ENCODE data around the gene CACNA2D3. TPM values are rescaled to one million over a fixed set of nuclear protein-coding genes. Genes with fewer than 3 reads are reported as not detected.

Gene CACNA2D3
- total RNA-seq, 1 donor from 2014 or later: 0.70 TPM

DNA sequence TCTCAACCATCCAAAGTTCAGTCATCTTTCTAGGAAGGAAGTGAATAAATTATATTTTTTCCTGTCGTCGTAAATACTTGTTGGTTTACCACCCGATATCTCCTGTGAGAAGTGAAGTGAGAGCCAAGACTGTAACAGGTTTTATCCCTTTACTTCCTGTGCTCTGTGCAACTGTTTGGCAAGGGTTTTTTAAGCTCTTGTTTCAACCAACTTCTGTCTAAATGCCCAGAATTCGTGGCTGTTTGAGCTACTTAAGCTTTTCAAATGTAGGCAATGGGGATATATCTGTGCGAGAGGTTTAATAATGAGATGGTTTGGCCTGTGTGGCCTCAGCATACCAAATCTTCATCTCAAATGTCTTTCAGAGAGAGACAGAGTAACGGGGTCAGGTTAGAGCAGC, 670.8 kb downstream of the CACNA2D3 start:
- H3K79me2 ChIP-seq (ENCODE audit: insufficient read depth, low read length): no peaks in the 10 kb centered on the region
- no peak overlapping the region for H2AFZ ChIP-seq (ENCODE audit: low read depth, low read length)
- H3K36me3 Mint-ChIP-seq (ENCODE audit: low read depth, unreplicated experiment): peaks cover 3% of the 10 kb centered on the region
- peaks cover 6% of the 10 kb centered on the region for H3K27me3 ChIP-seq (ENCODE audit: insufficient read depth, low read length)
- TF ChIP-seq CTCF (IDR thresholded peaks at IDR 0.05; ENCODE audit: insufficient read depth, low read depth, low read length) (no peak), EZH2 (IDR thresholded peaks at IDR 0.05; ENCODE audit: insufficient read depth, low read length) (no peak)
- FAIRE-seq (no peak), DNase-seq (ENCODE audit: low read depth) (no peak)
- H3K36me3 ChIP-seq (ENCODE audit: insufficient read depth, low read length): no peaks in the 10 kb centered on the region
- no peaks in the 10 kb centered on the region for H4K20me1 ChIP-seq (ENCODE audit: insufficient read depth, low read length)
- no peaks in the 10 kb centered on the region for H3K9me3 ChIP-seq (ENCODE audit: insufficient read depth, low read depth, low read length)
- H3K9me3 Mint-ChIP-seq (ENCODE audit: unreplicated experiment): peaks cover 12% of the 10 kb centered on the region
- no peak overlapping the region for H3K4me3 Mint-ChIP-seq (ENCODE audit: unreplicated experiment)
- no peaks in the 10 kb centered on the region for H3K4me1 Mint-ChIP-seq (ENCODE audit: low read depth, unreplicated experiment)
- no peak overlapping the region for H3K27ac Mint-ChIP-seq (ENCODE audit: unreplicated experiment)
- H3K4me3 ChIP-seq (ENCODE audit: insufficient read depth, low read depth, low read length): no peak overlapping the region
- no peak overlapping the region for H3K27ac ChIP-seq (ENCODE audit: low read depth, low read length)
- H3K27me3 Mint-ChIP-seq (ENCODE audit: low read depth, unreplicated experiment): no peaks in the 10 kb centered on the region
- no peak overlapping the region for H3K9ac ChIP-seq (ENCODE audit: low read length)
- H3K4me2 ChIP-seq (ENCODE audit: low read length): no peak overlapping the region
- no peaks in the 10 kb centered on the region for H3K4me1 ChIP-seq (ENCODE audit: insufficient read depth, low read length)

DNA sequence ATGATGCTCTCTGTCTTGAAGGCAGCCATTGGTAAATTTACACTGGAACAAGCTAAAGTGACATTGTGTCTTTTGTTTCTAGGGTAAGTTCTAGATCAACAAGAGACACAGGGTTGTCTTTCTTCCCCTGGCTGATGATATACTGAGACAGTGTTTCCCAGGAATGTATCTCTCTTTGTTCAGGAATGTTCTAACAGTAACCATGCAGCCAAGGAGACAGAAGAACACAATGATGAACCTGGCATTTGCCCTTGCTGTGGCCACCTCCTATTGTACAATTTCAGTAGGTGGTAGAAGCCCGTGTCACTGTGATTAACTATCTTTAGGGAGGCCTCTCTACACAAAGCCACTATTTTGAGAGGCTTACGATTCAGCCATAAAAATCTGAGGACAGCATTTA, 674.8 kb downstream of the CACNA2D3 start:
- no peak overlapping the region for H3K9ac ChIP-seq (ENCODE audit: low read length)
- no peaks in the 10 kb centered on the region for H3K36me3 ChIP-seq (ENCODE audit: insufficient read depth, low read length)
- no peak overlapping the region for H3K27ac Mint-ChIP-seq (ENCODE audit: unreplicated experiment)
- H3K36me3 Mint-ChIP-seq (ENCODE audit: low read depth, unreplicated experiment): peaks cover 3% of the 10 kb centered on the region
- H3K9me3 ChIP-seq (ENCODE audit: insufficient read depth, low read depth, low read length): no peaks in the 10 kb centered on the region
- peaks cover 12% of the 10 kb centered on the region for H3K9me3 Mint-ChIP-seq (ENCODE audit: unreplicated experiment)
- no peaks in the 10 kb centered on the region for H3K4me1 ChIP-seq (ENCODE audit: insufficient read depth, low read length)
- peaks cover 4% of the 10 kb centered on the region for H3K27me3 ChIP-seq (ENCODE audit: insufficient read depth, low read length)
- no peak overlapping the region for H3K4me3 Mint-ChIP-seq (ENCODE audit: unreplicated experiment)
- no peaks in the 10 kb centered on the region for H3K4me1 Mint-ChIP-seq (ENCODE audit: low read depth, unreplicated experiment)
- TF ChIP-seq EZH2 (IDR thresholded peaks at IDR 0.05; ENCODE audit: insufficient read depth, low read length) (no peak), CTCF (IDR thresholded peaks at IDR 0.05; ENCODE audit: insufficient read depth, low read depth, low read length) (no peak)
- H3K4me3 ChIP-seq (ENCODE audit: insufficient read depth, low read depth, low read length): no peak overlapping the region
- H3K4me2 ChIP-seq (ENCODE audit: low read length): no peak overlapping the region
- no peak for DNase-seq (ENCODE audit: low read depth)
- H4K20me1 ChIP-seq (ENCODE audit: insufficient read depth, low read length): no peaks in the 10 kb centered on the region
- no peak for FAIRE-seq
- no peaks in the 10 kb centered on the region for H3K79me2 ChIP-seq (ENCODE audit: insufficient read depth, low read length)
- H2AFZ ChIP-seq (ENCODE audit: low read depth, low read length): no peak overlapping the region
- no peaks in the 10 kb centered on the region for H3K27me3 Mint-ChIP-seq (ENCODE audit: low read depth, unreplicated experiment)
- no peak overlapping the region for H3K27ac ChIP-seq (ENCODE audit: low read depth, low read length)

GRCh38 chr3:54800478-54800877, 678.1 kb downstream of the CACNA2D3 start:
- Histone ChIP-seq H3K4me3 (ENCODE audit: insufficient read depth, low read depth, low read length) (no peak overlapping the region), H3K9ac (ENCODE audit: low read length) (no peak overlapping the region), H3K4me2 (ENCODE audit: low read length) (no peak overlapping the region), H2AFZ (ENCODE audit: low read depth, low read length) (no peak overlapping the region), H3K9me3 (ENCODE audit: insufficient read depth, low read depth, low read length) (no peaks in the 10 kb centered on the region), H4K20me1 (ENCODE audit: insufficient read depth, low read length) (no peaks in the 10 kb centered on the region), H3K36me3 (ENCODE audit: insufficient read depth, low read length) (no peaks in the 10 kb centered on the region), H3K27ac (ENCODE audit: low read depth, low read length) (no peak overlapping the region), H3K4me1 (ENCODE audit: insufficient read depth, low read length) (no peaks in the 10 kb centered on the region), H3K79me2 (ENCODE audit: insufficient read depth, low read length) (no peaks in the 10 kb centered on the region), H3K27me3 (ENCODE audit: insufficient read depth, low read length) (no peaks in the 10 kb centered on the region)
- TF ChIP-seq EZH2 (IDR thresholded peaks at IDR 0.05; ENCODE audit: insufficient read depth, low read length): no peak
- no peak for TF ChIP-seq CTCF (IDR thresholded peaks at IDR 0.05; ENCODE audit: insufficient read depth, low read depth, low read length)
- DNase-seq (ENCODE audit: low read depth): no peak
- no peaks in the 10 kb centered on the region for H3K27me3 Mint-ChIP-seq (ENCODE audit: low read depth, unreplicated experiment)
- H3K4me1 Mint-ChIP-seq (ENCODE audit: low read depth, unreplicated experiment): no peaks in the 10 kb centered on the region
- no peak overlapping the region for H3K4me3 Mint-ChIP-seq (ENCODE audit: unreplicated experiment)
- H3K9me3 Mint-ChIP-seq (ENCODE audit: unreplicated experiment): peaks cover 9% of the 10 kb centered on the region
- FAIRE-seq: no peak
- no peak overlapping the region for H3K27ac Mint-ChIP-seq (ENCODE audit: unreplicated experiment)
- no peaks in the 10 kb centered on the region for H3K36me3 Mint-ChIP-seq (ENCODE audit: low read depth, unreplicated experiment)
